Measurements from ENCODE around the gene SUPT4H1.

DNA sequence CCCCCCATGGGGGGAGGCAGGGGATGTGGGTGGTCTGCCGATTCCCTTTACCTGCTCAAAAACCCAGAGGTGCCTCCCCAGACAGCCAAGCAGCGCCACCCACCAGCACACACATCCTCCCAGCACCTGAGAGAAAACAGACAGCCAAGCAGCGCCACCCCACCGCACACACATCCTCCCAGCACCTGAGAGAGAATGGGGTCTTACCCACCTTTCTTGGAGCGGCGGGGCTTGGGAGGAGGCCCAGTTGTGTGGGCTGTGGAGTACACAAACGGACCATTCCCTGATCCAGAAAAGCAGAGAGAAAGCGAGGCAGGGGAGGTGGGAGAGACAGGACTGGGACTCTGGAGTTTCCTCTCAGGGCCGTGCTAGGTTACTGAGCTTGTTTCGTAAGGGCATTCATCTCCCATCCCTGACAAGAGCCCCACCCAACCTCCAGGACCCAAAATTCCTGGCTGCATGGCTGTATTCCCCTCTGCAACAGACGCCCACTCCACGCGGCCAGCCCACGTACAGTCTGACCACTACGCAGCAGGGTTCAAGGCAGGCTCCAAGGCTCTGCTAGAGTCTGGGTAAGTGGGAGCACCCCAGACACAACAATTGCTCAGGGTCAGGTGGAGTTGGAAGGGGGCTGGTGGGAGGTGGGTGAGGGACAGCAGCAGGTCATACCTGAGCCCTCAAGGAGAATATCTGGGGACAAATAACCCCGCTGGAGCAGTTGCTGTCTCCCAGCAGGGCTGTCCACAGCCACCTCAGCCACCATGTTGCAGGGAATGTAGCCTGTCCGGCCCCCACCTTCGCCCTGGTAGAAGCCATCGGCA is 45.7 kb downstream of the SUPT4H1 start:
- TF ChIP-seq, protein P1, sequence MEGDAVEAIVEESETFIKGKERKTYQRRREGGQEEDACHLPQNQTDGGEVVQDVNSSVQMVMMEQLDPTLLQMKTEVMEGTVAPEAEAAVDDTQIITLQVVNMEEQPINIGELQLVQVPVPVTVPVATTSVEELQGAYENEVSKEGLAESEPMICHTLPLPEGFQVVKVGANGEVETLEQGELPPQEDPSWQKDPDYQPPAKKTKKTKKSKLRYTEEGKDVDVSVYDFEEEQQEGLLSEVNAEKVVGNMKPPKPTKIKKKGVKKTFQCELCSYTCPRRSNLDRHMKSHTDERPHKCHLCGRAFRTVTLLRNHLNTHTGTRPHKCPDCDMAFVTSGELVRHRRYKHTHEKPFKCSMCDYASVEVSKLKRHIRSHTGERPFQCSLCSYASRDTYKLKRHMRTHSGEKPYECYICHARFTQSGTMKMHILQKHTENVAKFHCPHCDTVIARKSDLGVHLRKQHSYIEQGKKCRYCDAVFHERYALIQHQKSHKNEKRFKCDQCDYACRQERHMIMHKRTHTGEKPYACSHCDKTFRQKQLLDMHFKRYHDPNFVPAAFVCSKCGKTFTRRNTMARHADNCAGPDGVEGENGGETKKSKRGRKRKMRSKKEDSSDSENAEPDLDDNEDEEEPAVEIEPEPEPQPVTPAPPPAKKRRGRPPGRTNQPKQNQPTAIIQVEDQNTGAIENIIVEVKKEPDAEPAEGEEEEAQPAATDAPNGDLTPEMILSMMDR (conservative IDR thresholded peaks at IDR 0.05; ENCODE audit: low read depth, low read length), result no peak
- no peak for TF ChIP-seq EZH2 (IDR thresholded peaks at IDR 0.05; ENCODE audit: low read length, unreplicated experiment)

Measured in PC-3 (cell line).